Esophagus squamous epithelium (tissue), 4 donors: ENCODE results near the gene CBFA2T2.

Source experiments
- POLR2A ChIP-seq, 4 donors: fragments of 450-650 bp; IDR thresholded peaks; one replicate each; pipeline ENCODE4 v1.6.1; 2017; ENCODE audit warnings: antibody characterized with exemption in 4 of 4, mild to moderate bottlenecking in 4 of 4, moderate library complexity in 3 of 4
- TF ChIP-seq, protein P1 (sequence below), 6 experiments: fragments of 450-650 bp in 4 of 6; fragments of 200-600 bp in 2 of 6; sonication (generic) in 2 of 6; IDR thresholded peaks; one replicate each; pipeline ENCODE4 v1.5.1; 2016 to 2019; ENCODE audit warnings: antibody characterized with exemption in 6 of 6, mild to moderate bottlenecking in 4 of 6, moderate library complexity in 4 of 6

DNA sequence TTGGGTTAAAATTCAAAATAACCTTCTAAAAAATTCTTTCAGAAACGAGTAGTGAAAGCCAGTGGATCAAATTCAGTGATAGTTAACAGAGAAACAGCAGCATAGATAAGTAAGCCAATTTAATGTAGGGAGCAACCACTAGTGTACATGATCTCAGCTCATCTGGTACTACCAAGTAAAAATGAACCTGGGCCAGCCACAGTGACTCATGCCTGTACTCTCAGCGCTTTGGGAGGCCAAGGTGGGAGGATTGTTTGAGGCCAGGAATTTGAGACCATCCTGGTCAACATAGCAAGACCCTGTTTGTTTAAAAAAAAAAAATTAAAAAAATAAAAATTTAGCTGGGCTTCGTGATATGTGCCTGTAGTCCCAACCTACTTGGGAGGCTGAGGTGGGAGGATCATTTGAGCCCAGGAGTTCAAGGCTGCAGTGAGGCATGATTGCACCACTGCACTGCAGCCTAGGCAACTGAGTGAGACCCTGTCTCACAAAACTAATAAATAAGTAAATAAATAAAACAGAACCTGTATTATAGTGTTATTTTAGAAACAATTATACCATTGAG lies 32.4 kb downstream of the CBFA2T2 start:
- TF ChIP-seq, protein P1, sequence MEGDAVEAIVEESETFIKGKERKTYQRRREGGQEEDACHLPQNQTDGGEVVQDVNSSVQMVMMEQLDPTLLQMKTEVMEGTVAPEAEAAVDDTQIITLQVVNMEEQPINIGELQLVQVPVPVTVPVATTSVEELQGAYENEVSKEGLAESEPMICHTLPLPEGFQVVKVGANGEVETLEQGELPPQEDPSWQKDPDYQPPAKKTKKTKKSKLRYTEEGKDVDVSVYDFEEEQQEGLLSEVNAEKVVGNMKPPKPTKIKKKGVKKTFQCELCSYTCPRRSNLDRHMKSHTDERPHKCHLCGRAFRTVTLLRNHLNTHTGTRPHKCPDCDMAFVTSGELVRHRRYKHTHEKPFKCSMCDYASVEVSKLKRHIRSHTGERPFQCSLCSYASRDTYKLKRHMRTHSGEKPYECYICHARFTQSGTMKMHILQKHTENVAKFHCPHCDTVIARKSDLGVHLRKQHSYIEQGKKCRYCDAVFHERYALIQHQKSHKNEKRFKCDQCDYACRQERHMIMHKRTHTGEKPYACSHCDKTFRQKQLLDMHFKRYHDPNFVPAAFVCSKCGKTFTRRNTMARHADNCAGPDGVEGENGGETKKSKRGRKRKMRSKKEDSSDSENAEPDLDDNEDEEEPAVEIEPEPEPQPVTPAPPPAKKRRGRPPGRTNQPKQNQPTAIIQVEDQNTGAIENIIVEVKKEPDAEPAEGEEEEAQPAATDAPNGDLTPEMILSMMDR (IDR thresholded peaks at IDR 0.05), result no peak
- no peak for TF ChIP-seq POLR2A (IDR thresholded peaks at IDR 0.05)
